ENCODE data around the gene PFDN5.
"Not testable (repeated sequence)": the region's sequence is repeated elsewhere in the genome, so short reads cannot be mapped to it uniquely, and the experiment has no call there.

PFDN5 gene

GRCh38 chr12:53287741-53288216 lies 7.6 kb upstream of the PFDN5 start:
- peak; percentile 52 for DNase-seq

- no peak for DNase-seq
Measured at GRCh38 chr12:53288322-53288721, 7.0 kb upstream of the PFDN5 start.

- no peak for DNase-seq
Measured at GRCh38 chr12:53289891-53290290, 5.5 kb upstream of the PFDN5 start.

- no peak for DNase-seq
Measured at GRCh38 chr12:53290661-53291060, 4.7 kb upstream of the PFDN5 start.

GRCh38 chr12:53292426-53292825 lies 2.9 kb upstream of the PFDN5 start:
- no peak for DNase-seq

GRCh38 chr12:53295891-53296219 lies 513 bp downstream of the PFDN5 start:
- DNase-seq = no peak

- not testable (repeated sequence) for DNase-seq
Measured at GRCh38 chr12:53297106-53297505, 1.8 kb downstream of the PFDN5 start.

- peak; percentile 78 for DNase-seq
Measured at GRCh38 chr12:53298164-53298563, 2.8 kb downstream of the PFDN5 start.

- peak; percentile 72 for DNase-seq
Measured at GRCh38 chr12:53299101-53299453, 3.7 kb downstream of the PFDN5 start.

GRCh38 chr12:53299454-53300180 lies 4.3 kb downstream of the PFDN5 start, which contains the start of gene MYG1:
MYG1 (plus strand) TSS chr12:53299695; CDS start chr12:53299738, 43 bp downstream.
- peak; percentile 86 for DNase-seq

GRCh38 chr12:53300187-53300586 lies 4.8 kb downstream of the PFDN5 start:
- DNase-seq = peak; percentile 12

- DNase-seq = no peak
Measured at GRCh38 chr12:53302903-53303302, 7.6 kb downstream of the PFDN5 start.

GRCh38 chr12:53306826-53307225 lies 11.5 kb downstream of the PFDN5 start:
- DNase-seq = no peak

- no peak for DNase-seq
Measured at GRCh38 chr12:53308276-53308675, 12.9 kb downstream of the PFDN5 start.

GRCh38 chr12:53313996-53314395 lies 18.7 kb downstream of the PFDN5 start:
- DNase-seq = no peak

GRCh38 chr12:53320352-53321195 lies 25.2 kb downstream of the PFDN5 start:
- DNase-seq = no peak

GRCh38 chr12:53324113-53324778 lies 28.9 kb downstream of the PFDN5 start:
- DNase-seq = no peak

- DNase-seq = peak; percentile 91
Measured at GRCh38 chr12:53324779-53325510, 29.6 kb downstream of the PFDN5 start.

GRCh38 chr12:53325511-53326061 lies 30.2 kb downstream of the PFDN5 start:
- no peak for DNase-seq

- no peak for DNase-seq
Measured at GRCh38 chr12:53326460-53327185, 31.3 kb downstream of the PFDN5 start.

GRCh38 chr12:53327435-53328042 lies 32.2 kb downstream of the PFDN5 start:
- no peak for DNase-seq
